Uterus (tissue), 4 donors: ENCODE data around the gene GNG12. TPM values are rescaled to one million over a fixed set of nuclear protein-coding genes. Genes with fewer than 3 reads are reported as not detected.
"Not testable (repeated sequence)": the region's sequence is repeated elsewhere in the genome, so short reads cannot be mapped to it uniquely, and the experiment has no call there.

Experiments
- DNase-seq, 2 donors: peaks; one replicate each; pipeline ENCODE4 v3.0.0-alpha.2; 2019 to 2020
- H3K27ac ChIP-seq, 2 donors: fragments of 200-600 bp; sonication (generic); 1 replicate in 1 of 2; 2 replicates in 1 of 2; pipeline ENCODE4 v1.5.1; 2016 to 2018
- H3K27me3 ChIP-seq, 2 donors: fragments of 200-600 bp; sonication (generic); one replicate each; pipeline ENCODE4 v1.5.1; 2018 to 2019; ENCODE audit warnings: control low read depth in 1 of 2
- H3K36me3 ChIP-seq, 2 donors: fragments of 200-600 bp; sonication (generic); one replicate each; pipeline ENCODE4 v1.5.1; 2019; ENCODE audit warnings: control low read depth in 1 of 2
- H3K4me1 ChIP-seq, 2 donors: fragments of 200-600 bp; sonication (generic); one replicate each; pipeline ENCODE4 v1.5.1; 2018 to 2019; ENCODE audit warnings: control low read depth in 1 of 2
- H3K4me3 ChIP-seq, 2 donors: fragments of 200-600 bp; sonication (generic); 1 replicate in 1 of 2; 2 replicates in 1 of 2; pipeline ENCODE4 v1.5.1; 2018 to 2019; ENCODE audit warnings: mild to moderate bottlenecking in 1 of 2
- H3K9me3 ChIP-seq, 2 donors: fragments of 200-600 bp; sonication (generic); one replicate each; pipeline ENCODE4 v1.5.1; 2019; ENCODE audit warnings: control low read depth in 1 of 2
- CTCF ChIP-seq, 4 experiments: fragments of 200-600 bp in 2 of 4; fragments of 450-650 bp in 2 of 4; sonication (generic) in 2 of 4; IDR thresholded peaks; one replicate each; pipeline ENCODE4 v1.5.1; 2016 to 2019; ENCODE audit warnings: antibody characterized with exemption in 4 of 4, mild to moderate bottlenecking in 2 of 4, moderate library complexity in 1 of 4
- POLR2A ChIP-seq, 2 donors: fragments of 450-650 bp; IDR thresholded peaks; one replicate each; pipeline ENCODE4 v1.6.1; 2016; ENCODE audit warnings: antibody characterized with exemption in 2 of 2, mild to moderate bottlenecking in 1 of 2, moderate library complexity in 1 of 2
- intact Hi-C: fragments of 100-400 bp; cut with DNase I; formaldehyde crosslinking; loops from one replicate; pipeline ENCODE4 v1.15.1; 2023; ENCODE audit warnings: low total_unique reads
- total RNA-seq, 4 donors: library from RNA; depleted of rRNA in 3 of 4; stranded (reverse); fragments of >200 nt in 3 of 4; gene quantifications; one replicate each; pipeline versions ENCODE4 v1.1.0 to v1.2.4, GENCODE V29; 2014 to 2023
- donor health status: DM: yes; HTN: yes; CAD: no.

Gene GNG12
- total RNA-seq, 4 donors from 2014 or later, result 45.3 to 179 (median 120) TPM

- TF ChIP-seq CTCF (IDR thresholded peaks at IDR 0.05) (no peak), POLR2A (IDR thresholded peaks at IDR 0.05) (no peak)
- Histone ChIP-seq H3K9me3 (no peaks in the 10 kb centered on the region), H3K27me3 (no peaks in the 10 kb centered on the region), H3K4me3 (no peak overlapping the region), H3K36me3 (no peaks in the 10 kb centered on the region), H3K27ac (no peak overlapping the region), H3K4me1 (no peaks in the 10 kb centered on the region)
- intact Hi-C loops, result no loop called here
- DNase-seq, result no peak
Measured at GRCh38 chr1:67664048-67664447, 169.2 kb downstream of the GNG12 start.

- Histone ChIP-seq H3K4me3 (no peak overlapping the region), H3K27ac (no peak overlapping the region), H3K9me3 (no peaks in the 10 kb centered on the region), H3K36me3 (no peaks in the 10 kb centered on the region), H3K27me3 (no peaks in the 10 kb centered on the region), H3K4me1 (no peaks in the 10 kb centered on the region)
- DNase-seq, result no peak
- intact Hi-C loops, result no loop called here
- TF ChIP-seq POLR2A (IDR thresholded peaks at IDR 0.05) (no peak), CTCF (IDR thresholded peaks at IDR 0.05) (no peak)
Measured at GRCh38 chr1:67662884-67663283, 170.4 kb downstream of the GNG12 start.

- Histone ChIP-seq H3K4me3 (no peak overlapping the region), H3K36me3 (no peaks in the 10 kb centered on the region), H3K27me3 (no peaks in the 10 kb centered on the region), H3K27ac (no peak overlapping the region), H3K4me1 (no peaks in the 10 kb centered on the region), H3K9me3 (no peaks in the 10 kb centered on the region)
- no peak for DNase-seq
- intact Hi-C loops, result no loop called here
- TF ChIP-seq CTCF (IDR thresholded peaks at IDR 0.05) (no peak), POLR2A (IDR thresholded peaks at IDR 0.05) (no peak)
Measured at GRCh38 chr1:67659229-67659628, 174.0 kb downstream of the GNG12 start.

GRCh38 chr1:67657152-67657551, 176.1 kb downstream of the GNG12 start:
- intact Hi-C loops, result not testable (repeated sequence)

GRCh38 chr1:67655581-67655980, 177.7 kb downstream of the GNG12 start:
- TF ChIP-seq CTCF (IDR thresholded peaks at IDR 0.05), result no peak
- DNase-seq, result no peak
- H3K4me3 ChIP-seq, result no peak overlapping the region
- intact Hi-C loops, result no loop called here
- no peaks in the 10 kb centered on the region for H3K27me3 ChIP-seq
- H3K4me1 ChIP-seq, result no peaks in the 10 kb centered on the region
- H3K9me3 ChIP-seq, result no peaks in the 10 kb centered on the region
- no peak overlapping the region for H3K27ac ChIP-seq
- H3K36me3 ChIP-seq, result no peaks in the 10 kb centered on the region

More at GRCh38 chr1:67657152-67657551, 176.1 kb downstream of the GNG12 start:
- H3K9me3 ChIP-seq, H3K4me1 ChIP-seq, H3K4me3 ChIP-seq, DNase-seq, H3K27ac ChIP-seq, H3K36me3 ChIP-seq, H3K27me3 ChIP-seq: not testable (repeated sequence)

GRCh38 chr1:67653304-67653703, 180.0 kb downstream of the GNG12 start:
- Histone ChIP-seq H3K27ac (peak overlapping the region; percentile 31 to 62), H3K4me1 (no peaks in the 10 kb centered on the region)
- no peak for TF ChIP-seq POLR2A (IDR thresholded peaks at IDR 0.05)
- TF ChIP-seq CTCF (IDR thresholded peaks at IDR 0.05), result no peak

More at GRCh38 chr1:67653304-67653703, 180.0 kb downstream of the GNG12 start:
- no peaks in the 10 kb centered on the region for H3K9me3 ChIP-seq
- intact Hi-C loops, result no loop called here
- no peak overlapping the region for H3K4me3 ChIP-seq
- no peak for DNase-seq
- no peaks in the 10 kb centered on the region for H3K27me3 ChIP-seq
- H3K36me3 ChIP-seq, result no peaks in the 10 kb centered on the region
